ENCODE results near the gene SIT1. TPM values are rescaled to one million over a fixed set of nuclear protein-coding genes. Genes with fewer than 3 reads are reported as not detected.

The SIT1 gene
- polyA plus RNA-seq, 1 donor (not counting 4 experiments of a cell fraction or from before 2014, with no cell fraction given) = not detected

GRCh38 chr9:35691757-35692301 is 41.1 kb upstream of the SIT1 start:
- Histone ChIP-seq H3K4me1 (ENCODE audit: control insufficient read depth, extremely low read depth, insufficient read depth, low read length) (peaks cover 16% of the 10 kb centered on the region), H2AFZ (ENCODE audit: control insufficient read depth, low read length) (no peak overlapping the region), H3K9ac (ENCODE audit: control insufficient read depth, extremely low read depth, insufficient read depth, low read length) (no peak overlapping the region), H3K79me2 (ENCODE audit: control insufficient read depth, insufficient read depth, low read length) (no peaks in the 10 kb centered on the region), H3K4me2 (ENCODE audit: control insufficient read depth, extremely low read depth, insufficient read depth, low read depth, low read length) (no peak overlapping the region), H3K27me3 (ENCODE audit: control insufficient read depth, extremely low read depth, insufficient read depth, low read length) (no peaks in the 10 kb centered on the region), H3K9me3 (ENCODE audit: control insufficient read depth, low read depth, low read length) (no peaks in the 10 kb centered on the region), H3K36me3 (ENCODE audit: control insufficient read depth in 2 of 2, extremely low read depth in 1 of 2, insufficient read depth in 2 of 2, low read length in 2 of 2) (peaks cover 6% of the 10 kb centered on the region in 2 experiments), H3K4me3 (ENCODE audit: control insufficient read depth in 2 of 3, extremely low read depth in 1 of 3, insufficient read depth in 2 of 3, low read depth in 1 of 3, low read length in 3 of 3) (no peak overlapping the region), H3K27ac (ENCODE audit: control insufficient read depth, insufficient read depth, low read length) (no peak overlapping the region), H4K20me1 (ENCODE audit: control insufficient read depth, extremely low read depth, insufficient read depth, low read length) (peaks cover 3% of the 10 kb centered on the region), H3K9me1 (ENCODE audit: control insufficient read depth, extremely low read depth, insufficient read depth, low read length) (no peaks in the 10 kb centered on the region)
- FAIRE-seq (no peak), DNase-seq (ENCODE audit: low read depth, low spot score) (no peak)
- dilution Hi-C loops (cut with MboI; ENCODE audit: extremely low pct_ligation_motif_present, low sequenced_read_pairs) = no loop called here
- TF ChIP-seq CTCF (optimal IDR thresholded peaks at IDR 0.05 in 1 of 3, IDR thresholded peaks at IDR 0.05 in 1 of 3, conservative IDR thresholded peaks at IDR 0.05 in 1 of 3; ENCODE audit: extremely low read depth in 1 of 3, insufficient read depth in 2 of 3, low read length in 3 of 3) (no peak), EZH2 (IDR thresholded peaks at IDR 0.05; ENCODE audit: low read length) (no peak)

GRCh38 chr9:35691334-35691650 is 40.6 kb upstream of the SIT1 start:
- Histone ChIP-seq H3K9ac (ENCODE audit: control insufficient read depth, extremely low read depth, insufficient read depth, low read length) (peak overlapping the region; percentile 61), H4K20me1 (ENCODE audit: control insufficient read depth, extremely low read depth, insufficient read depth, low read length) (peaks cover 3% of the 10 kb centered on the region), H3K36me3 (ENCODE audit: control insufficient read depth in 2 of 2, extremely low read depth in 1 of 2, insufficient read depth in 2 of 2, low read length in 2 of 2) (peaks cover 5 to 6% of the 10 kb centered on the region in 2 experiments), H3K27me3 (ENCODE audit: control insufficient read depth, extremely low read depth, insufficient read depth, low read length) (no peaks in the 10 kb centered on the region), H3K4me2 (ENCODE audit: control insufficient read depth, extremely low read depth, insufficient read depth, low read depth, low read length) (peak overlapping the region; percentile 61), H3K4me1 (ENCODE audit: control insufficient read depth, extremely low read depth, insufficient read depth, low read length) (peaks cover 16% of the 10 kb centered on the region), H2AFZ (ENCODE audit: control insufficient read depth, low read length) (peak overlapping the region; percentile 54), H3K79me2 (ENCODE audit: control insufficient read depth, insufficient read depth, low read length) (no peaks in the 10 kb centered on the region), H3K9me3 (ENCODE audit: control insufficient read depth, low read depth, low read length) (no peaks in the 10 kb centered on the region), H3K9me1 (ENCODE audit: control insufficient read depth, extremely low read depth, insufficient read depth, low read length) (no peaks in the 10 kb centered on the region), H3K4me3 (ENCODE audit: control insufficient read depth in 2 of 3, extremely low read depth in 1 of 3, insufficient read depth in 2 of 3, low read depth in 1 of 3, low read length in 3 of 3) (peak overlapping the region in 2 of 3 experiments; percentile 17 to 50), H3K27ac (ENCODE audit: control insufficient read depth, insufficient read depth, low read length) (no peak overlapping the region)
- FAIRE-seq = no peak
- DNase-seq (ENCODE audit: low read depth, low spot score) = no peak
- TF ChIP-seq EZH2 (IDR thresholded peaks at IDR 0.05; ENCODE audit: low read length) (no peak), CTCF (optimal IDR thresholded peaks at IDR 0.05 in 1 of 3, IDR thresholded peaks at IDR 0.05 in 1 of 3, conservative IDR thresholded peaks at IDR 0.05 in 1 of 3; ENCODE audit: extremely low read depth in 1 of 3, insufficient read depth in 2 of 3, low read length in 3 of 3) (no peak)
- dilution Hi-C loops (cut with MboI; ENCODE audit: extremely low pct_ligation_motif_present, low sequenced_read_pairs) = no loop called here
